Measurements from ENCODE around the gene LOXHD1. TPM values are rescaled to one million over a fixed set of nuclear protein-coding genes. Genes with fewer than 3 reads are reported as not detected.

Gene LOXHD1
- total RNA-seq, 1 experiment from 2014 or later, result not detected

DNA sequence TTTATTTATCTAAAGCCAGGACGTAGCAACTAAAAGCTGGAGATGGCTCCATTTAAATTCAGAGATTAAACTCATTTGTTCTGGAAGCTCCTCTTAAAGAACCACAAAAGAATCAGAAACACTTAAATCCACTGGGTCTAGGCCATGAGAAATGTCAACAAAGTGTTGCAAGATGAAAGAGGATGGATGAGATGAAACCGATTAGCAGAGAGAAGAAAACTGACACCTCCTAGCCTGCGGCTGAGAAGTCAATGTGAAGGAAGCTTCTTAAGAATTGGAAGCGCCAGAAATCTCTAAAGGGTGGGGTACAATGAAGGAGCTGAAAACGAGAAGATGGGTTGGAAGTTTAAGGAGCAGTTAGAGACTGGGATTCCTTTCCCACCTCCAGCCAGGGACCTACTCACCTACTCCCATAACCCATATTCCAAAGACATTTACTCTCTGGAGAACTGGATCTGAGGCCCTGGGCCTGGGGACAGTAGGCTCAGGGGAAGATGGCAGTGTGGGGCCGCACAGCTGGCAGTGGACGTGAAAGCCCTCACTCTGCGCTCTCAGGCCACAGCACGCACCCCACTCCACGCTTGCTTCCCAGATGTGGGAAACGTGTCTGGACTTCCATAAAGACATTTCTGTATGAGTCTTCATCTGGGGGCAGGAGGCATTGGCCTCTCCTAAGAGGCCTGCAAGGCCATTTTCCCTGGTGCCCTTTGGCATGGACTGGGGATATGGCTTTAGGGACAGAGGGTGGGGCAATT, 188.4 kb downstream of the LOXHD1 start:
- no peak overlapping the region for H3K4me3 ChIP-seq (ENCODE audit: low read depth in 2 of 2, low read length in 2 of 2)
- no peaks in the 10 kb centered on the region for H3K36me3 ChIP-seq (ENCODE audit: control insufficient read depth, insufficient read depth, low read length)
- H3K27ac ChIP-seq (ENCODE audit: low read length), result peak overlapping the region; percentile 44; the same call in 1 of the 2 replicates
- DNase-seq (ENCODE audit: low read depth, low spot score) (no peak), ATAC-seq (no peak)
- ChIA-PET CTCF (interaction anchor here (0.5 kb wide), 1 partner anchor 209 kb away, joined by 6 read pairs; no protein-coding TSS in a partner anchor), POLR2A (no interaction called here)
- TF ChIP-seq, protein P1, sequence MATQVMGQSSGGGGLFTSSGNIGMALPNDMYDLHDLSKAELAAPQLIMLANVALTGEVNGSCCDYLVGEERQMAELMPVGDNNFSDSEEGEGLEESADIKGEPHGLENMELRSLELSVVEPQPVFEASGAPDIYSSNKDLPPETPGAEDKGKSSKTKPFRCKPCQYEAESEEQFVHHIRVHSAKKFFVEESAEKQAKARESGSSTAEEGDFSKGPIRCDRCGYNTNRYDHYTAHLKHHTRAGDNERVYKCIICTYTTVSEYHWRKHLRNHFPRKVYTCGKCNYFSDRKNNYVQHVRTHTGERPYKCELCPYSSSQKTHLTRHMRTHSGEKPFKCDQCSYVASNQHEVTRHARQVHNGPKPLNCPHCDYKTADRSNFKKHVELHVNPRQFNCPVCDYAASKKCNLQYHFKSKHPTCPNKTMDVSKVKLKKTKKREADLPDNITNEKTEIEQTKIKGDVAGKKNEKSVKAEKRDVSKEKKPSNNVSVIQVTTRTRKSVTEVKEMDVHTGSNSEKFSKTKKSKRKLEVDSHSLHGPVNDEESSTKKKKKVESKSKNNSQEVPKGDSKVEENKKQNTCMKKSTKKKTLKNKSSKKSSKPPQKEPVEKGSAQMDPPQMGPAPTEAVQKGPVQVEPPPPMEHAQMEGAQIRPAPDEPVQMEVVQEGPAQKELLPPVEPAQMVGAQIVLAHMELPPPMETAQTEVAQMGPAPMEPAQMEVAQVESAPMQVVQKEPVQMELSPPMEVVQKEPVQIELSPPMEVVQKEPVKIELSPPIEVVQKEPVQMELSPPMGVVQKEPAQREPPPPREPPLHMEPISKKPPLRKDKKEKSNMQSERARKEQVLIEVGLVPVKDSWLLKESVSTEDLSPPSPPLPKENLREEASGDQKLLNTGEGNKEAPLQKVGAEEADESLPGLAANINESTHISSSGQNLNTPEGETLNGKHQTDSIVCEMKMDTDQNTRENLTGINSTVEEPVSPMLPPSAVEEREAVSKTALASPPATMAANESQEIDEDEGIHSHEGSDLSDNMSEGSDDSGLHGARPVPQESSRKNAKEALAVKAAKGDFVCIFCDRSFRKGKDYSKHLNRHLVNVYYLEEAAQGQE (IDR thresholded peaks at IDR 0.05; ENCODE audit: insufficient read depth in 1 of 2, low read depth in 2 of 2, low read length in 1 of 2), result no peak
- TF ChIP-seq POLR2AphosphoS5 (IDR thresholded peaks at IDR 0.05; ENCODE audit: low read depth, low read length), result no peak
- TF ChIP-seq TCF7L2 (IDR thresholded peaks at IDR 0.05; ENCODE audit: low read depth, low read length), result no peak
- TF ChIP-seq CTCF (IDR thresholded peaks at IDR 0.05), result no peak
- TF ChIP-seq SIN3A (IDR thresholded peaks at IDR 0.05; ENCODE audit: borderline replicate concordance, insufficient read depth, low read depth, low read length), result no peak
- BruUV-seq (replicated peaks), result no TSS peak
- peaks cover 7% of the 10 kb centered on the region; the same call in 1 of the 2 replicates for H3K4me1 ChIP-seq (ENCODE audit: control insufficient read depth, insufficient read depth, low read length)
- intact Hi-C loops (cut with micrococcal nuclease; ENCODE audit: unreplicated experiment), result no loop called here
- H3K27me3 ChIP-seq (ENCODE audit: control insufficient read depth, insufficient read depth, low read length), result no peaks in the 10 kb centered on the region
- in situ Hi-C loops (cut with HindIII; ENCODE audit: low pct_unique_long_range_greater_than_20kb, low sequenced_read_pairs), result no loop called here
- no peaks in the 10 kb centered on the region for H3K9me3 ChIP-seq (ENCODE audit: control insufficient read depth, insufficient read depth, low read depth, low read length)

DNA sequence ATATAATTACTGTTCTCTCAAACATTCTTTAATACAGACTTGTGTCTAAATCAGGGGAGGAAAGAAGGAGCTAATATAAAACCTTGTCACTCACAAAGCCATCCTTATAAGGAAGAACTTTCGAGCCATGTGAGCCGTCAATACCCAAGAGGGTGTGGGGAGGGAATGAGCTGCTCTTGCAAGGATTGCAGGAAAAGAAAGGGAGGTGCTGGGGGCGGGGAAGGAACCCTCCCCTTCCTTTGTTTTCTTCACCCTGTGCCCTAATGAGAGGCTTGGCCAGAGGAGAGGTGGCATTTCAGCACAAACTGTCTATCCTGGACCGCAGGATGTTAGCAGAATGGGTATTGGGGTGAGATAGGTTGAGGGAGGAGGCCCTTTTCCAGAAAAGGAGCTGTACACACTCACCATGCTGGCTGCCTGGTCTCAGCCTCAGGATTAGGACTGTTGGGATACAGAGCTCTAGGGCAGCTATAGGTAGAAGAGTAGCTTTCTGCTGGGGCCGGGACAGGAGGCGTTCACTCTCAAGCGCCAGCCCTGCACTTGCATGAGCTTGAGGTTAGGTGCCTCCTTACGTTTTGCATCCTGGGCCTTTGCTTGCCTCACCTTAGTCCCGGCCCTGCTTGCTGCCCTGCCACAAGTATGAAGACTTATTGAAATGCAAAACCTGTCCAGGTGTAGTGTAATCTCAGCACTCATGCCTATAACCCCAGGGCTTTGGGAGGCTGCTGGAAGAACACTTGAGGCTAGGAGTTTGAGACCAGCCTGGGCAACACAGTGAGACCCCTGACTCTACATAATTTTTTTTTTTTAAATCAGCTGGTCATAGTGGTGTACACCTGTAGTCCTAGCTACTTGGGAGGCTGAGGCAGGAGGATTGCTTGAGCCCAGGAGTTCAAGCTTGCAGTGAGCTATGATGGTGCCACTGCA, 190.5 kb downstream of the LOXHD1 start:
- H3K27me3 ChIP-seq (ENCODE audit: control insufficient read depth, insufficient read depth, low read length), result no peaks in the 10 kb centered on the region
- CTCF ChIA-PET, result interaction anchor here (0.6 kb wide), 1 partner anchor 214 kb away, joined by 4 read pairs; no protein-coding TSS in a partner anchor
- in situ Hi-C loops (cut with HindIII; ENCODE audit: low pct_unique_long_range_greater_than_20kb, low sequenced_read_pairs) (no loop called here), intact Hi-C loops (cut with micrococcal nuclease; ENCODE audit: unreplicated experiment) (no loop called here)
- TF ChIP-seq POLR2AphosphoS5 (IDR thresholded peaks at IDR 0.05; ENCODE audit: low read depth, low read length) (no peak), TCF7L2 (IDR thresholded peaks at IDR 0.05; ENCODE audit: low read depth, low read length) (no peak), SIN3A (IDR thresholded peaks at IDR 0.05; ENCODE audit: borderline replicate concordance, insufficient read depth, low read depth, low read length) (no peak), CTCF (IDR thresholded peaks at IDR 0.05) (no peak)
- TF ChIP-seq, protein P1 (IDR thresholded peaks at IDR 0.05; ENCODE audit: insufficient read depth in 1 of 2, low read depth in 2 of 2, low read length in 1 of 2), result no peak
- H3K4me3 ChIP-seq (ENCODE audit: low read depth in 2 of 2, low read length in 2 of 2), result no peak overlapping the region
- POLR2A ChIA-PET, result no interaction called here
- H3K4me1 ChIP-seq (ENCODE audit: control insufficient read depth, insufficient read depth, low read length), result peaks cover 7% of the 10 kb centered on the region; the same call in 1 of the 2 replicates
- BruUV-seq (replicated peaks), result no TSS peak
- no peak for ATAC-seq
- no peak for DNase-seq (ENCODE audit: low read depth, low spot score)
- H3K36me3 ChIP-seq (ENCODE audit: control insufficient read depth, insufficient read depth, low read length), result no peaks in the 10 kb centered on the region
- no peak overlapping the region for H3K27ac ChIP-seq (ENCODE audit: low read length)
- no peaks in the 10 kb centered on the region for H3K9me3 ChIP-seq (ENCODE audit: control insufficient read depth, insufficient read depth, low read depth, low read length)

Data from Panc1 (cell line).